Smooth muscle cell (in vitro differentiated cells): Measurements from ENCODE around the gene MBNL2. TPM values are rescaled to one million over a fixed set of nuclear protein-coding genes. Genes with fewer than 3 reads are reported as not detected.

Experiments
- DNase-seq: peaks from one replicate; lab custom pipeline; 2025; ENCODE audit not compliant: unreplicated experiment; lab: John Stamatoyannopoulos, UW
- H2AFZ ChIP-seq: fragments of 200-600 bp; sonication (generic); 2 replicates; pipeline ENCODE4 v1.6.0; 2016; ENCODE audit warnings: antibody characterized with exemption, low read depth, mild to moderate bottlenecking
- H3F3A ChIP-seq: fragments of 200-600 bp; sonication (generic); 2 replicates; pipeline ENCODE4 v1.6.0; 2017; ENCODE audit warnings: antibody characterized with exemption, low read depth
- H3K27ac ChIP-seq: fragments of 200-600 bp; sonication (generic); 2 replicates; pipeline ENCODE4 v1.5.1; 2016; ENCODE audit warnings: low read depth, mild to moderate bottlenecking
- H3K27me3 ChIP-seq: fragments of 200-600 bp; sonication (generic); 2 replicates; pipeline ENCODE4 v1.6.1; 2016; ENCODE audit warnings: low read depth, mild to moderate bottlenecking
- H3K36me3 ChIP-seq: fragments of 200-600 bp; sonication (generic); 2 replicates; pipeline ENCODE4 v1.5.1; 2016; ENCODE audit warnings: low read depth
- H3K4me1 ChIP-seq: fragments of 200-600 bp; sonication (generic); 2 replicates; pipeline ENCODE4 v1.5.1; 2016; ENCODE audit warnings: low read depth
- H3K4me2 ChIP-seq: fragments of 200-600 bp; sonication (generic); 2 replicates; pipeline ENCODE4 v1.6.0; 2016; ENCODE audit warnings: mild to moderate bottlenecking
- H3K4me3 ChIP-seq: fragments of 200-600 bp; sonication (generic); 2 replicates; pipeline ENCODE4 v1.5.1; 2016; ENCODE audit warnings: mild to moderate bottlenecking
- H3K79me2 ChIP-seq: fragments of 200-600 bp; sonication (generic); 2 replicates; pipeline ENCODE4 v1.6.0; 2016; ENCODE audit warnings: low read depth, mild to moderate bottlenecking
- H3K9ac ChIP-seq: fragments of 200-600 bp; sonication (generic); 2 replicates; pipeline ENCODE4 v1.6.0; 2016; ENCODE audit warnings: low read depth
- H3K9me3 ChIP-seq: fragments of 200-600 bp; sonication (generic); replicated peaks from 2 replicates; pipeline ENCODE4 v1.5.1; 2016; ENCODE audit warnings: low read depth
- H4K20me1 ChIP-seq: fragments of 200-600 bp; sonication (generic); 2 replicates; pipeline ENCODE4 v1.6.0; 2016; ENCODE audit warnings: low read depth
- WGBS: methylation state at CpG from one replicate; pipeline ENCODE4 v1.1.7; 2016; ENCODE audit warnings: low lambda C conversion rate; 5-methylcytosine and 5-hydroxymethylcytosine counted together
- polyA plus RNA-seq: library from polyadenylated mRNA; unstranded; fragments of >200 nt; fragmentation: Nextera tagmentation; extraction: Ambion mirVana; gene quantifications from 2 replicates; pipeline ENCODE4 v1.2.1, GENCODE V29; 2016
- total RNA-seq: library from RNA; depleted of rRNA; stranded (reverse); fragments of >200 nt; gene quantifications from 2 replicates; pipeline ENCODE4 v1.2.3, GENCODE V29; 2014
- TF ChIP-seq, protein P1 (sequence below): fragments of 200-600 bp; sonication (generic); IDR thresholded peaks from 2 replicates; pipeline ENCODE4 v1.5.1; 2017; ENCODE audit warnings: borderline replicate concordance, mild to moderate bottlenecking, antibody characterized with exemption; ENCODE audit not compliant: insufficient read depth, poor library complexity, severe bottlenecking

Gene MBNL2
- total RNA-seq (120 and 147 TPM in 2 replicates), polyA plus RNA-seq (33.7 and 34.9 TPM in 2 replicates)

DNA sequence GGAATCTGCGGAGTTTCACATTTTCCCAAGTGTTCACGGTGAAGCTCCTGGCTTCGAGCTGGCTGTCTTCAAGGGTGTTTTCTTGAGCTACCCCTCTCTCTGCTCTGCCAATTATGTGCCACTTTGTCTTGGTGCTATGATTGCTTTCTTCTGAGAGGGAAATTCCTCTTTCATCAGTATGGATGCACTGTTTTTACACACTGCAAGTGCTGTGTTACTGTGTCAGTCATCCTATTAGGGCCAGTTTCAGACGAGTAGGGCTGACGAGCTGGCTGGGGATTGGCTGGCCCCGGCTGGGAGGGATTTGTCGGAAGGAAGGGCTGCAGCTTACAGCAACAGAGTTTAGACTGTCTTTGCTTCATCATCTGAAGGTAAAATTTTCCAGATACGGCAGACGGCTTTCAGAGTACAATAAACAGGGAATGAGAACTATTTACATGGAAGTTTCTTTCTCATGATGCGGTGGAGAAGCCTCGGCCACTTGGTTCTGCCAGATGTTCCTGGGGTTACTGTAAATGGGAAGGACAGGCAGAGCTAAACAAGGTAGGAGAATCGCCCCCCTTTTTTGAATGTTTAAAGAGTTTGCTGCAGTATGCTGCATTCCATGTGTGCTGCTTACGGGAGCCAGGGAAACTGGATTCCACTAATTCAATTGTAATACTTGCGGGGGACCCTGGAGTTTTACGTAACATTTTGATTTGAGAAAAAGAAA, at the start of gene MBNL2:
Gene MBNL2 (plus strand): TSS at position 345 of the 712 bp plus-strand sequence. CDS start 53,903 bp downstream, outside the sequence.
- Histone ChIP-seq H2AFZ (peak within 1 kb of the TSS; percentile 0), H3K79me2 (peaks cover 46% of the 10 kb centered on the region), H3K4me1 (peaks cover 28% of the 10 kb centered on the region), H3K9ac (peak within 1 kb of the TSS; percentile 96), H3K27ac (peak within 1 kb of the TSS; percentile 95), H3K4me2 (peak within 1 kb of the TSS; percentile 95), H3K4me3 (peak within 1 kb of the TSS; percentile 82), H3K9me3 (no peaks in the 10 kb centered on the region), H3K27me3 (no peaks in the 10 kb centered on the region), H4K20me1 (peaks cover 26% of the 10 kb centered on the region), H3F3A (peaks cover 5% of the 10 kb centered on the region), H3K36me3 (no peaks in the 10 kb centered on the region)
- TF ChIP-seq, protein P1, sequence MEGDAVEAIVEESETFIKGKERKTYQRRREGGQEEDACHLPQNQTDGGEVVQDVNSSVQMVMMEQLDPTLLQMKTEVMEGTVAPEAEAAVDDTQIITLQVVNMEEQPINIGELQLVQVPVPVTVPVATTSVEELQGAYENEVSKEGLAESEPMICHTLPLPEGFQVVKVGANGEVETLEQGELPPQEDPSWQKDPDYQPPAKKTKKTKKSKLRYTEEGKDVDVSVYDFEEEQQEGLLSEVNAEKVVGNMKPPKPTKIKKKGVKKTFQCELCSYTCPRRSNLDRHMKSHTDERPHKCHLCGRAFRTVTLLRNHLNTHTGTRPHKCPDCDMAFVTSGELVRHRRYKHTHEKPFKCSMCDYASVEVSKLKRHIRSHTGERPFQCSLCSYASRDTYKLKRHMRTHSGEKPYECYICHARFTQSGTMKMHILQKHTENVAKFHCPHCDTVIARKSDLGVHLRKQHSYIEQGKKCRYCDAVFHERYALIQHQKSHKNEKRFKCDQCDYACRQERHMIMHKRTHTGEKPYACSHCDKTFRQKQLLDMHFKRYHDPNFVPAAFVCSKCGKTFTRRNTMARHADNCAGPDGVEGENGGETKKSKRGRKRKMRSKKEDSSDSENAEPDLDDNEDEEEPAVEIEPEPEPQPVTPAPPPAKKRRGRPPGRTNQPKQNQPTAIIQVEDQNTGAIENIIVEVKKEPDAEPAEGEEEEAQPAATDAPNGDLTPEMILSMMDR: no peak
- WGBS: 14% methylated on average over 15 of the region's 15 CpGs
- DNase-seq: peak; percentile 41

DNA sequence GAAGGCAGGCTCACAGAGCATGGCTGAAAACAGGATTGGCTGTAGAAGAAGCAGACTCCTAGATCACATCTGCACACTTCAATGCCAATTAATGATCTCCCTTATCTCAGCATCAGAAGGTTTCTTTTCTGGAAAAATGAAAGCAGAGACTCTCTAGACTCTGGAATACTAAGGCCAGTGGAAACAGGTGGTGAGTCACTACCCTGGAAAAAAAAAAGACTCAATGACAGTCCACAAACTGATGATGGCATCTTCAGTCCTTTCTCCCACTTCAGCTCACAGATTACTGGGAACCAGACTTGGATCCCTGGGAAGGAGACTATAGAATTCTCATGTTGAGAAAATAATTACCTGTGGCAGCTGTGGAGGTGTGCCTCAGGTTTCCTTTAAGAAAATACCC, 47.5 kb upstream of the MBNL2 start:
- Histone ChIP-seq H3K4me1 (no peaks in the 10 kb centered on the region), H3K9me3 (no peaks in the 10 kb centered on the region), H3K27me3 (no peaks in the 10 kb centered on the region), H3K4me3 (no peak overlapping the region), H3F3A (no peaks in the 10 kb centered on the region), H3K4me2 (no peak overlapping the region), H3K36me3 (no peaks in the 10 kb centered on the region), H2AFZ (no peak overlapping the region), H4K20me1 (no peaks in the 10 kb centered on the region), H3K79me2 (no peaks in the 10 kb centered on the region), H3K27ac (no peak overlapping the region), H3K9ac (no peak overlapping the region)
- DNase-seq: no peak
- TF ChIP-seq, protein P1: no peak

- no peaks in the 10 kb centered on the region for H4K20me1 ChIP-seq
- no peaks in the 10 kb centered on the region for H3K9me3 ChIP-seq
- H3K27me3 ChIP-seq: no peaks in the 10 kb centered on the region
- TF ChIP-seq, protein P1: no peak
- no peaks in the 10 kb centered on the region for H3K79me2 ChIP-seq
- no peaks in the 10 kb centered on the region for H3K4me1 ChIP-seq
- no peak overlapping the region for H3K4me2 ChIP-seq
- WGBS: 91% methylated on average over 4 of the region's 4 CpGs
- no peaks in the 10 kb centered on the region for H3K36me3 ChIP-seq
- no peak overlapping the region for H2AFZ ChIP-seq
- DNase-seq: no peak
- H3F3A ChIP-seq: no peaks in the 10 kb centered on the region
- no peak overlapping the region for H3K27ac ChIP-seq
- H3K4me3 ChIP-seq: no peak overlapping the region
- no peak overlapping the region for H3K9ac ChIP-seq
Observed at GRCh38 chr13:97175041-97175440, 47.1 kb upstream of the MBNL2 start.

DNA sequence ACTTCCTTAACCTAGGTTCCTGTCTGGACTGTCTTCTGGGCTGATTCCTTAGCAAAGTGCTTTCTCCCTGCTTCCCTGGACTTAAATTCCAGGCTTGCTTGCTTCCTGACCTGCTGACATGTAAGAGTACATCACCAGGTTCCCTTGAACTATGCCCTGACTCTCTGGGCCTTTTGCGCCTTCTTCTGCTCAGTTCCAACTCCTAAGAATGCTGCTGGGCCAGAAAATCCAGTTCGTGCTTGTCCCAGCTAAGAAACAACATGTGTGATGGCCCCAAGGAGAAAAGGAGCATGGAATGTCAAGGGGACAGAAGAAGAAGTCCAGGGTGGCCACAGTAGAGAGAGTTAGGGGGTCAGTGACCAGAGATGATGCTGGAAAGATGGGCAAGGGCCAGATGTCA, 42.6 kb upstream of the MBNL2 start:
- no peak overlapping the region for H2AFZ ChIP-seq
- 63% methylated on average over 2 of the region's 2 CpGs for WGBS
- H3K4me2 ChIP-seq: no peak overlapping the region
- TF ChIP-seq, protein P1: no peak
- H4K20me1 ChIP-seq: no peaks in the 10 kb centered on the region
- no peaks in the 10 kb centered on the region for H3F3A ChIP-seq
- no peak for DNase-seq
- no peak overlapping the region for H3K9ac ChIP-seq
- no peaks in the 10 kb centered on the region for H3K27me3 ChIP-seq
- no peaks in the 10 kb centered on the region for H3K9me3 ChIP-seq
- H3K4me1 ChIP-seq: no peaks in the 10 kb centered on the region
- H3K79me2 ChIP-seq: no peaks in the 10 kb centered on the region
- H3K27ac ChIP-seq: peak overlapping the region; percentile 11
- no peak overlapping the region for H3K4me3 ChIP-seq
- H3K36me3 ChIP-seq: no peaks in the 10 kb centered on the region
